IMR-90 (cell line): ENCODE data around the gene MASP2.
A peak's percentile ranks its signal among the peaks of the same experiment; 100 is the strongest.

ENCODE experiments used
- BHLHE40 ChIP-seq: fragments of 150-350 bp; IDR thresholded peaks from 2 replicates; pipeline ENCODE4 v1.6.1; 2016; ENCODE audit warnings: mild to moderate bottlenecking, low read depth, low read length
- CEBPB ChIP-seq: IDR thresholded peaks from 2 replicates; pipeline ENCODE4 v1.6.1; 2012; ENCODE audit warnings: low read depth, low read length, improper control_type of control experiment
- CHD1 ChIP-seq: IDR thresholded peaks from 2 replicates; pipeline ENCODE4 v1.6.1; 2012; ENCODE audit warnings: low read depth, low read length, improper control_type of control experiment
- FOS ChIP-seq: fragments of 150-350 bp; IDR thresholded peaks from 2 replicates; pipeline ENCODE4 v1.6.1; 2016; ENCODE audit warnings: low read depth, low read length
- MAFK ChIP-seq: IDR thresholded peaks from 2 replicates; pipeline ENCODE4 v1.6.1; 2012; ENCODE audit warnings: low read depth, low read length, improper control_type of control experiment
- MAZ ChIP-seq: IDR thresholded peaks from 2 replicates; pipeline ENCODE4 v1.6.1; 2012; ENCODE audit warnings: low read depth, mild to moderate bottlenecking, low read length, improper control_type of control experiment, moderate library complexity, borderline replicate concordance
- MXI1 ChIP-seq: IDR thresholded peaks from 2 replicates; pipeline ENCODE4 v1.6.1; 2012; ENCODE audit warnings: low read depth, mild to moderate bottlenecking, low read length, moderate library complexity, borderline replicate concordance
- NFE2L2 ChIP-seq: fragments of 150-350 bp; IDR thresholded peaks from 2 replicates; pipeline ENCODE4 v1.6.1; 2016; ENCODE audit warnings: low read depth, mild to moderate bottlenecking, low read length
- POLR2A ChIP-seq: IDR thresholded peaks from 2 replicates; pipeline ENCODE4 v1.6.1; 2012; ENCODE audit warnings: mild to moderate bottlenecking, low read depth, low read length
- RFX5 ChIP-seq: IDR thresholded peaks from 2 replicates; pipeline ENCODE4 v1.8.0; 2012; ENCODE audit warnings: low read depth, mild to moderate bottlenecking, low read length, moderate library complexity
- SMC3 ChIP-seq: fragments of 150-350 bp; IDR thresholded peaks from 2 replicates; pipeline ENCODE4 v1.6.1; 2016; ENCODE audit warnings: low read depth, mild to moderate bottlenecking, antibody characterized with exemption, low read length, moderate library complexity
- TF ChIP-seq, protein P1 (sequence below): conservative IDR thresholded peaks from 2 replicates; pipeline ENCODE4 v1.5.1; 2012; ENCODE audit warnings: mild to moderate bottlenecking, low read depth, low read length, improper control_type of control experiment
- TF ChIP-seq, protein P2 (sequence below): fragments of 150-350 bp; IDR thresholded peaks from 2 replicates; pipeline ENCODE4 v1.6.1; 2017; ENCODE audit warnings: mild to moderate bottlenecking, antibody characterized with exemption, low read length, low read depth

DNA sequence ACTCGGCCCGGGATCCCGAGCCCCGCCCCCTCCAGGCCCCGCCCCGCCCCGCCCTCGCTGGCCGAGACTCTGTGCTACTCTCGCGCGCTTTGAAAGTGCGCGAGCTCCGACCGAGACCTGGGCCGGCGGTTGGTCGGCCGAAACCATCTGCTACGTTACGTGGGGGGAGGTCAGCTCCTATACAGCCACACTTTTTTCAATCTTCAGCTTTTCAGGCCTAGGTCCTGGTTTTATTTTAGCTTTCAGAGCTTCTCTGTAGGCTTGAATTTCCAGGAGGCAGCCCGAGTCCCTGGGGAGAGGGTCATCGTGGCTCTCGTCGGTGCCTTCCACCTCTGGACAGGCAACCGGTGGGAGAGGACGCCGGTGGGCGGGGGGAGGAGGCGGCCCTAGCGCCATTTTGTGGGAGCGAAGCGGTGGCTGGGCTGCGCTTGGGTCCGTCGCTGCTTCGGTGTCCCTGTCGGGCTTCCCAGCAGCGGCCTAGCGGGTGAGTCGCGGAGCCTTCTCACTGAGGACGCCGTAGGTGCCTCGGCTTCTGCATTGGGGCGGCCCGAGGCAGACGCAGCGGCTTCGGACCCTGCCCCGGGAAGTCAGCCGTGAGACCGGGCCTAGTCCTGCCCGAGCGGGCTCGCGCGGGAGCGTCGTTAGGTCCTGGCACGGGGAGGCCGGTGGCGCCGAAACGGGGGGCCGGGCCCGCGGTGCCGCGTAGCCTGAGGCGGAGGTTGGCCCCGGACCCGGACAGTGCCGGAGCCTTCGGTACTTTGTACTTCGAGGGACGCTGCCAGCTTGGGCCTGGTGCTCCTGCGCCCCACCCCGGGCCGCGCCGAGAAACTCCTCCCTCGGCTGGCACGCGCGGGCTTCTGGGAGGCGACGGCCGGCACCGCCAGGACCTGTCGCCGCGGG lies 34.5 kb downstream of the MASP2 start, which contains the start of gene TARDBP:
- TF ChIP-seq RFX5 (no peak), POLR2A (peak; percentile 96), FOS (no peak), MAFK (no peak), SMC3 (no peak), CHD1 (peak; percentile 99; the same call in 1 of the 2 replicates), NFE2L2 (no peak), CEBPB (no peak), MAZ (peak; percentile 89), MXI1 (peak; percentile 4; the same call in 1 of the 2 replicates), BHLHE40 (peak; percentile 99)
- TF ChIP-seq, protein P1, sequence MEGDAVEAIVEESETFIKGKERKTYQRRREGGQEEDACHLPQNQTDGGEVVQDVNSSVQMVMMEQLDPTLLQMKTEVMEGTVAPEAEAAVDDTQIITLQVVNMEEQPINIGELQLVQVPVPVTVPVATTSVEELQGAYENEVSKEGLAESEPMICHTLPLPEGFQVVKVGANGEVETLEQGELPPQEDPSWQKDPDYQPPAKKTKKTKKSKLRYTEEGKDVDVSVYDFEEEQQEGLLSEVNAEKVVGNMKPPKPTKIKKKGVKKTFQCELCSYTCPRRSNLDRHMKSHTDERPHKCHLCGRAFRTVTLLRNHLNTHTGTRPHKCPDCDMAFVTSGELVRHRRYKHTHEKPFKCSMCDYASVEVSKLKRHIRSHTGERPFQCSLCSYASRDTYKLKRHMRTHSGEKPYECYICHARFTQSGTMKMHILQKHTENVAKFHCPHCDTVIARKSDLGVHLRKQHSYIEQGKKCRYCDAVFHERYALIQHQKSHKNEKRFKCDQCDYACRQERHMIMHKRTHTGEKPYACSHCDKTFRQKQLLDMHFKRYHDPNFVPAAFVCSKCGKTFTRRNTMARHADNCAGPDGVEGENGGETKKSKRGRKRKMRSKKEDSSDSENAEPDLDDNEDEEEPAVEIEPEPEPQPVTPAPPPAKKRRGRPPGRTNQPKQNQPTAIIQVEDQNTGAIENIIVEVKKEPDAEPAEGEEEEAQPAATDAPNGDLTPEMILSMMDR: no peak
- TF ChIP-seq, protein P2, sequence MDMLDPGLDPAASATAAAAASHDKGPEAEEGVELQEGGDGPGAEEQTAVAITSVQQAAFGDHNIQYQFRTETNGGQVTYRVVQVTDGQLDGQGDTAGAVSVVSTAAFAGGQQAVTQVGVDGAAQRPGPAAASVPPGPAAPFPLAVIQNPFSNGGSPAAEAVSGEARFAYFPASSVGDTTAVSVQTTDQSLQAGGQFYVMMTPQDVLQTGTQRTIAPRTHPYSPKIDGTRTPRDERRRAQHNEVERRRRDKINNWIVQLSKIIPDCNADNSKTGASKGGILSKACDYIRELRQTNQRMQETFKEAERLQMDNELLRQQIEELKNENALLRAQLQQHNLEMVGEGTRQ: no peak
